Colonic mucosa (tissue), 4 donors: ENCODE results near the gene ROR1. TPM values are rescaled to one million over a fixed set of nuclear protein-coding genes. Genes with fewer than 3 reads are reported as not detected.

ENCODE experiments used
- DNase-seq: peaks from one replicate; pipeline ENCODE4 v3.0.0-alpha.2; 2020
- H3K27ac ChIP-seq: fragments of 200-600 bp; one replicate; pipeline ENCODE4 v1.8.0; 2021
- H3K27me3 ChIP-seq: fragments of 200-600 bp; one replicate; pipeline ENCODE4 v1.8.0; 2021
- H3K36me3 ChIP-seq: fragments of 200-600 bp; one replicate; pipeline ENCODE4 v1.8.0; 2021
- H3K4me1 ChIP-seq: fragments of 200-600 bp; one replicate; pipeline ENCODE4 v1.8.0; 2021; ENCODE audit warnings: mild to moderate bottlenecking
- H3K4me3 ChIP-seq: fragments of 200-600 bp; one replicate; pipeline ENCODE4 v1.8.0; 2021
- H3K9ac ChIP-seq, 2 donors: one replicate each; pipeline ENCODE4 v1.7.0; 2013; ENCODE audit warnings: control low read depth in 2 of 2, low read depth in 2 of 2, low read length in 2 of 2
- H3K9me3 ChIP-seq: fragments of 200-600 bp; one replicate; pipeline ENCODE4 v1.8.0; 2021
- intact Hi-C: fragments of 100-400 bp; cut with DNase I; formaldehyde crosslinking; loops from one replicate; pipeline ENCODE4 v1.14.1; 2022
- total RNA-seq, 2 donors: library from RNA; stranded (reverse); fragmentation: NEBNext Ultra II Directional in 1 of 2; extraction: Animal tissue kit (Norgen Biotek cat#: 25700) in 1 of 2; gene quantifications; one replicate each; pipeline ENCODE4 v1.2.1, GENCODE V29; 2021
- TF ChIP-seq, protein P1 (sequence below): fragments of 200-600 bp; IDR thresholded peaks from one replicate; pipeline ENCODE4 v1.8.0; 2022; ENCODE audit warnings: antibody characterized with exemption, mild to moderate bottlenecking
- donor health status: healthy.
- donor health status: DM: no; HTN: no; CAD: no.
- donor health status: DM: no; HTN: no; CAD: no.

The ROR1 gene
- total RNA-seq, 2 donors from 2014 or later = 5.1 to 6.8 TPM

DNA sequence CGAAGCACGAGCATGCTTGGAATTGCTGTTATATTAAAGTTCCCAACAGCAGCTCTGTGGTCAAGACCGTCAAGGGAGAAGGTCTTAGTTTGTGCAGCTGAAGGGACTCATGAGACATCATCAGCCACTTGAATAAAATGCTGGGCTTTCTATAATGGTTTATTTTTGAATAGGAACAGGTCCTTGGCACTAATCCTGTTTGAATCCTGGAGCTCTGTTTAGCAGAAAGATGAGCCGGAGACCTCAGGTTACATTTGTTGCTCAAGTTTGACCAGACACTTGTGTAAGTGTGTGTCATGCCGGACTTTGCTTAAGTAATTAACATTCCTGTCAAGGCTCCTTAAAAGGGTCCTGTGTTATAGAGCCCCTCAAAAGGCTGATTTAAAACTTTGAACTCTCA is 186.5 kb downstream of the ROR1 start:
- DNase-seq = no peak
- Histone ChIP-seq H3K27ac (no peak overlapping the region), H3K4me3 (no peak overlapping the region), H3K9ac (no peak overlapping the region), H3K4me1 (no peaks in the 10 kb centered on the region), H3K36me3 (no peaks in the 10 kb centered on the region), H3K9me3 (no peaks in the 10 kb centered on the region), H3K27me3 (no peaks in the 10 kb centered on the region)
- TF ChIP-seq, protein P1, sequence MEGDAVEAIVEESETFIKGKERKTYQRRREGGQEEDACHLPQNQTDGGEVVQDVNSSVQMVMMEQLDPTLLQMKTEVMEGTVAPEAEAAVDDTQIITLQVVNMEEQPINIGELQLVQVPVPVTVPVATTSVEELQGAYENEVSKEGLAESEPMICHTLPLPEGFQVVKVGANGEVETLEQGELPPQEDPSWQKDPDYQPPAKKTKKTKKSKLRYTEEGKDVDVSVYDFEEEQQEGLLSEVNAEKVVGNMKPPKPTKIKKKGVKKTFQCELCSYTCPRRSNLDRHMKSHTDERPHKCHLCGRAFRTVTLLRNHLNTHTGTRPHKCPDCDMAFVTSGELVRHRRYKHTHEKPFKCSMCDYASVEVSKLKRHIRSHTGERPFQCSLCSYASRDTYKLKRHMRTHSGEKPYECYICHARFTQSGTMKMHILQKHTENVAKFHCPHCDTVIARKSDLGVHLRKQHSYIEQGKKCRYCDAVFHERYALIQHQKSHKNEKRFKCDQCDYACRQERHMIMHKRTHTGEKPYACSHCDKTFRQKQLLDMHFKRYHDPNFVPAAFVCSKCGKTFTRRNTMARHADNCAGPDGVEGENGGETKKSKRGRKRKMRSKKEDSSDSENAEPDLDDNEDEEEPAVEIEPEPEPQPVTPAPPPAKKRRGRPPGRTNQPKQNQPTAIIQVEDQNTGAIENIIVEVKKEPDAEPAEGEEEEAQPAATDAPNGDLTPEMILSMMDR = no peak
- intact Hi-C loops = no loop called here

DNA sequence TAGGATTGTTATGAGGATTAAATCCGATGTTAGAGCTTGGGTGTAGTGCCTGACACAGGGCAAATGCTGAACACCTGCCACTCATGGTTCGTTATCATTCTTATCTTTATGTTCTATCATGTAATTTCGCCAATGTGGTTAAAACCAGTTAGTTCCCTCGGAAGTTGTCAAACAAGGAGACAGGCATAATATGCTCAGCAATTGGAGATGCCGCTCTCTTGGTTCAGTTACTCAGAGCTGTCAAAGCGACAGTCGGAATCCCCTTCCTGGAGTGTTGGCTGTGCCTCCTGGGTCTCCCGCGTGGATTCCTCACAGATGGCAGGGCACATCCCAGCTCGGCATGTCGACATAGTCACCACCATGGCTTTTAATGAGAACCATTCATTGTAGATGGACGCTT is 192.2 kb downstream of the ROR1 start:
- H3K9ac ChIP-seq = no peak overlapping the region
- peak; percentile 18 for DNase-seq
- H3K27me3 ChIP-seq = no peaks in the 10 kb centered on the region
- no peak overlapping the region for H3K27ac ChIP-seq
- H3K4me3 ChIP-seq = no peak overlapping the region
- intact Hi-C loops = no loop called here
- H3K4me1 ChIP-seq = no peaks in the 10 kb centered on the region
- TF ChIP-seq, protein P1 = no peak
- H3K36me3 ChIP-seq = no peaks in the 10 kb centered on the region
- no peaks in the 10 kb centered on the region for H3K9me3 ChIP-seq

- TF ChIP-seq, protein P1 = no peak
- no peaks in the 10 kb centered on the region for H3K4me1 ChIP-seq
- intact Hi-C loops = no loop called here
- no peak overlapping the region for H3K9ac ChIP-seq
- H3K4me3 ChIP-seq = no peak overlapping the region
- H3K9me3 ChIP-seq = no peaks in the 10 kb centered on the region
- no peak for DNase-seq
- no peak overlapping the region for H3K27ac ChIP-seq
- H3K36me3 ChIP-seq = no peaks in the 10 kb centered on the region
- no peaks in the 10 kb centered on the region for H3K27me3 ChIP-seq
These were observed 194.1 kb downstream of the ROR1 start for GRCh38 chr1:63967901-63968300.

- H3K36me3 ChIP-seq = no peaks in the 10 kb centered on the region
- H3K27me3 ChIP-seq = no peaks in the 10 kb centered on the region
- no peak overlapping the region for H3K4me3 ChIP-seq
- no peak overlapping the region for H3K27ac ChIP-seq
- H3K4me1 ChIP-seq = no peaks in the 10 kb centered on the region
- TF ChIP-seq, protein P1 = no peak
- DNase-seq = no peak
- no peak overlapping the region for H3K9ac ChIP-seq
- intact Hi-C loops = no loop called here
- H3K9me3 ChIP-seq = no peaks in the 10 kb centered on the region
These were observed 195.0 kb downstream of the ROR1 start for GRCh38 chr1:63968663-63969440.

DNA sequence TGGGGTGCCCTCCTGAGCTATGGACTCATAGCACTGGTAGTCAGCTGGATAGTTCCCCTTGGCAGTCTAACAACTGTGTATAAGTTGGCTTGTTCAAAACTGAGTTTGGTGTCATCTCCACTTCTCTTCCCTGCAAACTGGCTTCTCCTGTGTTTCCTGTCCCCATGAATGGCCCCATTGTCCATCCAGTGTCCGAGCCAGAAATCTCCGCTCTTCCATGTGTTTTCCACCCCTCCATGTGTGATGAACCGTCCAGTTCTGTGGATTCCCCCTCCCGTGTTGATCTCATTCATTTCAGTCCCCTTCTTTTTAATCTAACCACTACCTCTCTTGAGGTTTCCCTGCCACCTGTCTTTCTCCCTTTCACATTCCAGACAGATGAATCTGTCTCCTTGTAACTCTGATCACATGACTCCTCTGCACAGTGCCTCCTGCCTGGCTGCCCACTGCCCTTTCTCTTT is 195.7 kb downstream of the ROR1 start:
- Histone ChIP-seq H3K27me3 (no peaks in the 10 kb centered on the region), H3K4me3 (no peak overlapping the region), H3K27ac (no peak overlapping the region), H3K9me3 (no peaks in the 10 kb centered on the region), H3K4me1 (no peaks in the 10 kb centered on the region), H3K36me3 (no peaks in the 10 kb centered on the region), H3K9ac (no peak overlapping the region)
- TF ChIP-seq, protein P1 = no peak
- intact Hi-C loops = no loop called here
- DNase-seq = no peak
